Thyroid gland (tissue), 4 donors: ENCODE data around the gene PIGR.

ENCODE experiments used
- POLR2A ChIP-seq, 2 donors: fragments of 450-650 bp; IDR thresholded peaks; one replicate each; pipeline ENCODE4 v1.6.1; 2017; ENCODE audit warnings: antibody characterized with exemption in 2 of 2, mild to moderate bottlenecking in 2 of 2, moderate library complexity in 1 of 2
- TF ChIP-seq, protein P1 (sequence below), 6 experiments: fragments of 200-600 bp in 3 of 6; fragments of 450-650 bp in 3 of 6; sonication (generic) in 3 of 6; IDR thresholded peaks; one replicate each; pipeline ENCODE4 v1.5.1; 2016 to 2019; ENCODE audit warnings: antibody characterized with exemption in 6 of 6, mild to moderate bottlenecking in 2 of 6, inconsistent platforms in 1 of 6, moderate library complexity in 1 of 6

DNA sequence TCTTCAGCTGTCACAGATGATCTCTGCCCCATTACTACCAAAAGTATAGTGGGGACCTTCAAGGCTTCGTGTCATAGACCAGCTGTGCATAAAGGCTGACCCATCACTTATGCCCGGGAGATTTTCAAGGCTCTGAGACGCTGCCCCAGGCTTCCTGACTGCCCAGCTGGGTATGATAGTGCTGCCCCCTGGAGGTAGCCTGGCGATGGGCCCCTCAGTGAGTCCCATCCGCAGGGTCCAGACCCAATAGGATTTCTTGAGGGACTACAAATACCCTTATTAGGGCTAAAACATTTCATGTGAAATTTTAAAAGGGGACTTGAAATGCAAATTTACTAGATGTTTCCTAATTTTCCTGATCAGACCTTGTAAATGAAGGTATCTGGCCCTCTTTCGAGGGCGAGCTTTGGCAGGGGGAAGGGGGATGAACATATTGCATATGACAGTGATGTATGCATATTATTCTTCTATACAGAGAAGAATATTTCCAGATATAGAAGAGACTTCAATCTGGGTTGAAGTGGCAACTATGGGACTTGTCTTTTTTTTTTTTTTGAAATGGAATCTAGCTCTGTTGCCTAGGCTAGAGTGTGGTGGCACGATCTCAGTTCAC, 12.8 kb downstream of the PIGR start:
- TF ChIP-seq, protein P1, sequence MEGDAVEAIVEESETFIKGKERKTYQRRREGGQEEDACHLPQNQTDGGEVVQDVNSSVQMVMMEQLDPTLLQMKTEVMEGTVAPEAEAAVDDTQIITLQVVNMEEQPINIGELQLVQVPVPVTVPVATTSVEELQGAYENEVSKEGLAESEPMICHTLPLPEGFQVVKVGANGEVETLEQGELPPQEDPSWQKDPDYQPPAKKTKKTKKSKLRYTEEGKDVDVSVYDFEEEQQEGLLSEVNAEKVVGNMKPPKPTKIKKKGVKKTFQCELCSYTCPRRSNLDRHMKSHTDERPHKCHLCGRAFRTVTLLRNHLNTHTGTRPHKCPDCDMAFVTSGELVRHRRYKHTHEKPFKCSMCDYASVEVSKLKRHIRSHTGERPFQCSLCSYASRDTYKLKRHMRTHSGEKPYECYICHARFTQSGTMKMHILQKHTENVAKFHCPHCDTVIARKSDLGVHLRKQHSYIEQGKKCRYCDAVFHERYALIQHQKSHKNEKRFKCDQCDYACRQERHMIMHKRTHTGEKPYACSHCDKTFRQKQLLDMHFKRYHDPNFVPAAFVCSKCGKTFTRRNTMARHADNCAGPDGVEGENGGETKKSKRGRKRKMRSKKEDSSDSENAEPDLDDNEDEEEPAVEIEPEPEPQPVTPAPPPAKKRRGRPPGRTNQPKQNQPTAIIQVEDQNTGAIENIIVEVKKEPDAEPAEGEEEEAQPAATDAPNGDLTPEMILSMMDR (IDR thresholded peaks at IDR 0.05): peak in 3 of 6 experiments; percentile 19 to 50 (median 29)
- TF ChIP-seq POLR2A (IDR thresholded peaks at IDR 0.05): no peak
